Gastrocnemius medialis (tissue), 4 donors: ENCODE measurements around the gene PCYOX1L. TPM values are rescaled to one million over a fixed set of nuclear protein-coding genes. Genes with fewer than 3 reads are reported as not detected.

Experiments used
- ATAC-seq, 2 donors: fragments of 150-250 bp; one replicate each; pipeline ENCODE4 v1.9.1; 2016
- DNase-seq, 2 donors: peaks; one replicate each; pipeline ENCODE4 v3.0.0-alpha.2; 2019
- H3K27ac ChIP-seq, 4 donors: fragments of 200-600 bp; sonication (generic); 1 replicate in 1 of 4; 2 replicates in 3 of 4; pipeline ENCODE4 v1.5.1; 2016 to 2018; ENCODE audit warnings: mild to moderate bottlenecking in 2 of 4, moderate library complexity in 1 of 4
- H3K27me3 ChIP-seq, 3 donors: fragments of 200-600 bp; sonication (generic) in 2 of 3; 1 replicate in 1 of 3; 2 replicates in 2 of 3; pipeline versions ENCODE4 v1.5.1 to v1.6.0; 2016 to 2019; ENCODE audit warnings: mild to moderate bottlenecking in 1 of 3, moderate library complexity in 1 of 3
- H3K36me3 ChIP-seq, 2 donors: fragments of 200-600 bp; sonication (generic) in 1 of 2; one replicate each; pipeline ENCODE4 v1.5.1; 2017 to 2018
- H3K4me1 ChIP-seq, 2 donors: fragments of 200-600 bp; sonication (generic) in 1 of 2; one replicate each; pipeline ENCODE4 v1.5.1; 2016 to 2017; ENCODE audit warnings: mild to moderate bottlenecking in 2 of 2
- H3K4me3 ChIP-seq, 4 donors: fragments of 200-600 bp; sonication (generic) in 3 of 4; 1 replicate in 1 of 4; 2 replicates in 3 of 4; pipeline ENCODE4 v1.5.1; 2016 to 2019; ENCODE audit warnings: mild to moderate bottlenecking in 2 of 4
- H3K9me3 ChIP-seq, 3 donors: fragments of 200-600 bp; sonication (generic) in 2 of 3; 1 replicate in 1 of 3; 2 replicates in 2 of 3; pipeline ENCODE4 v1.5.1; 2016 to 2019
- POLR2A ChIP-seq, 2 donors: fragments of 450-650 bp; IDR thresholded peaks; one replicate each; pipeline ENCODE4 v1.6.1; 2017; ENCODE audit warnings: antibody characterized with exemption in 2 of 2, mild to moderate bottlenecking in 2 of 2, moderate library complexity in 2 of 2
- in situ Hi-C, 4 donors: fragments of 200-750 bp; cut with MboI; loops; one replicate each; pipeline versions ENCODE4 v1.15.0 to v1.8.0; 2017; ENCODE audit warnings: low sequenced_read_pairs in 4 of 4
- intact Hi-C: fragments of 100-400 bp; cut with DNase I; formaldehyde crosslinking; loops from one replicate; pipeline ENCODE4 v1.15.1; 2023; ENCODE audit warnings: low total_unique reads
- total RNA-seq, 4 donors: library from RNA; depleted of rRNA; stranded (reverse); fragments of >200 nt; gene quantifications; one replicate each; pipeline versions ENCODE4 v1.1.0 to v1.2.3, GENCODE V29; 2016
- TF ChIP-seq, protein P1 (sequence below), 5 experiments: fragments of 450-650 bp in 3 of 5; fragments of 200-600 bp in 2 of 5; sonication (generic) in 2 of 5; IDR thresholded peaks in 4 of 5; conservative IDR thresholded peaks in 1 of 5; 1 replicate in 4 of 5; 2 replicates in 1 of 5; pipeline ENCODE4 v1.5.1; 2016 to 2019; ENCODE audit warnings: antibody characterized with exemption in 5 of 5, mild to moderate bottlenecking in 3 of 5, moderate library complexity in 3 of 5

PCYOX1L gene
- total RNA-seq, 4 donors from 2014 or later = 0.29 to 1.5 (median 1.2) TPM

DNA sequence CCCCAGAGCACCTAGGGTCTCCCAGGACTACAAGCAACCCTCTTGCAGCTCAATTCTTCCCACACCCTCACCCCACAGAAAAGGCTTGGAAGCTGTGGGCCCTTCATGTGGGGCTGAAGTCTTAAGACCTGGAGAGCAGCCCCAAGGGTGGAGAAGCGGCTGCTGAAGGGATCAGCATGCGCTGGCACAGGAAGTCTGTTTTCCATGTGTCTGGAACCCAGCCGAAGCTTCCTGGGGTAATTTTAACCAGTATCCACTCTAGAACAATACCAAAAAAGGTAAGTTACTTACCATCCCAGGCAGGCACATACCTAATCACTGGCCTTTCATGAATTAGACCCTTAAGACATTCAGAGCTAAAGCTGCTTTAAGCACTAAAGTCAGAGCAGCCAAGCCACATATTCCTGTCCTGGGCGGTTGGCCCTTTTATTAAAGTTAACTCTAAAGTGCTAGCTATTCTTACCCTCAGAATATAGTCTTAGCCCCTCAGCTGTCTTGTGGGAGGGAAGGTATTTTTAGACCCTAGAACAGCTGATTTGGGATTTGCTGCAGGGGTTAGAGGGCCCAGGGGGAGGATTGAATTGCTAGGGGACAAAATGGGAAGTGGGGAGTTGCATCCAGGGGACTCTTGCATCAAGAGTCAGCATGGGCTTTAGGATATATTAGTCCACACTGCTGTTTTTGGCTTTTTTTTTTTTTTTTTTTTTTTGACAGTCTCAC is 14.4 kb downstream of the PCYOX1L start:
- in situ Hi-C loops = loop anchor here (5.0 to 10.0 kb wide), 4 partner anchors 47 to 105 kb away; no protein-coding TSS in a partner anchor
- Histone ChIP-seq H3K36me3 (no peaks in the 10 kb centered on the region), H3K4me1 (peaks cover 5 to 8% of the 10 kb centered on the region in 2 donors), H3K4me3 (no peak overlapping the region), H3K27me3 (no peaks in the 10 kb centered on the region), H3K9me3 (no peaks in the 10 kb centered on the region), H3K27ac (peak overlapping the region in 1 of 4 donors; percentile 36)
- DNase-seq (no peak), ATAC-seq (no peak)
- TF ChIP-seq, protein P1, sequence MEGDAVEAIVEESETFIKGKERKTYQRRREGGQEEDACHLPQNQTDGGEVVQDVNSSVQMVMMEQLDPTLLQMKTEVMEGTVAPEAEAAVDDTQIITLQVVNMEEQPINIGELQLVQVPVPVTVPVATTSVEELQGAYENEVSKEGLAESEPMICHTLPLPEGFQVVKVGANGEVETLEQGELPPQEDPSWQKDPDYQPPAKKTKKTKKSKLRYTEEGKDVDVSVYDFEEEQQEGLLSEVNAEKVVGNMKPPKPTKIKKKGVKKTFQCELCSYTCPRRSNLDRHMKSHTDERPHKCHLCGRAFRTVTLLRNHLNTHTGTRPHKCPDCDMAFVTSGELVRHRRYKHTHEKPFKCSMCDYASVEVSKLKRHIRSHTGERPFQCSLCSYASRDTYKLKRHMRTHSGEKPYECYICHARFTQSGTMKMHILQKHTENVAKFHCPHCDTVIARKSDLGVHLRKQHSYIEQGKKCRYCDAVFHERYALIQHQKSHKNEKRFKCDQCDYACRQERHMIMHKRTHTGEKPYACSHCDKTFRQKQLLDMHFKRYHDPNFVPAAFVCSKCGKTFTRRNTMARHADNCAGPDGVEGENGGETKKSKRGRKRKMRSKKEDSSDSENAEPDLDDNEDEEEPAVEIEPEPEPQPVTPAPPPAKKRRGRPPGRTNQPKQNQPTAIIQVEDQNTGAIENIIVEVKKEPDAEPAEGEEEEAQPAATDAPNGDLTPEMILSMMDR (IDR thresholded peaks at IDR 0.05 in 4 of 5, conservative IDR thresholded peaks at IDR 0.05 in 1 of 5) = no peak
- intact Hi-C loops = loop anchor here (5.0 kb wide), 1 partner anchor 55 kb away; no protein-coding TSS in a partner anchor

- in situ Hi-C loops = loop anchor here (5.0 to 10.0 kb wide), 4 partner anchors 48 to 106 kb away; no protein-coding TSS in a partner anchor
Observed at GRCh38 chr5:149372932-149373331, 15.1 kb downstream of the PCYOX1L start.

DNA sequence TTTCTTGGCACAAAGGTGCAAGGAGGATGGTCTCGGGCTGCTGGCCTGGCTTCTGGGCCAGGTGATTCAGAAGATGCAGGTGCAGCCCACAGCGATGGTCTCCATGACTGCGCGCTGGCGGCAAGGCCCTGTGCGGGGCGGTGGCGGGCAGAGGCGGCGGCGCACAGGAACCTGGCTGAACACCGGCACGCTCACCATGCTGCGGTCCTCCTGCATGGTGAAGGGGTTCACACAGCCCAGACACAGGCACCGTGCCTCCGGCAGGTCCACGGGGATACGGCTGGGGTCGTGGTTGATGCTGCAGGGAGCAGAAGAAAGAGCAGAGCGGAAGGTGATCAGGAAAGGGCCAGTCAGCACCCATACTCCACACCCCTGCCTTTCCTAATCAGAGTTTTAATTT is 16.5 kb downstream of the PCYOX1L start:
- peaks cover 5 to 8% of the 10 kb centered on the region in 2 donors for H3K4me1 ChIP-seq
- no peak for DNase-seq
- no peak for ATAC-seq
- H3K27ac ChIP-seq = no peak overlapping the region
- no peaks in the 10 kb centered on the region for H3K36me3 ChIP-seq
- in situ Hi-C loops = loop anchor here (5.0 to 10.0 kb wide), 4 partner anchors 50 to 107 kb away; no protein-coding TSS in a partner anchor
- H3K4me3 ChIP-seq = no peak overlapping the region
- H3K27me3 ChIP-seq = no peaks in the 10 kb centered on the region
- H3K9me3 ChIP-seq = no peaks in the 10 kb centered on the region
- no peak for TF ChIP-seq POLR2A (IDR thresholded peaks at IDR 0.05)
- TF ChIP-seq, protein P1 (IDR thresholded peaks at IDR 0.05 in 4 of 5, conservative IDR thresholded peaks at IDR 0.05 in 1 of 5) = no peak
- intact Hi-C loops = loop anchor here (5.0 kb wide), 1 partner anchor 57 kb away; no protein-coding TSS in a partner anchor

More at GRCh38 chr5:149372932-149373331, 15.1 kb downstream of the PCYOX1L start:
- H3K27me3 ChIP-seq = no peaks in the 10 kb centered on the region
- H3K4me1 ChIP-seq = peaks cover 5 to 8% of the 10 kb centered on the region in 2 donors
- H3K9me3 ChIP-seq = no peaks in the 10 kb centered on the region
- H3K27ac ChIP-seq = no peak overlapping the region
- no peak for ATAC-seq
- no peaks in the 10 kb centered on the region for H3K36me3 ChIP-seq
- intact Hi-C loops = loop anchor here (5.0 kb wide), 1 partner anchor 56 kb away; no protein-coding TSS in a partner anchor
- DNase-seq = no peak
- TF ChIP-seq POLR2A (IDR thresholded peaks at IDR 0.05) = no peak
- TF ChIP-seq, protein P1 (IDR thresholded peaks at IDR 0.05 in 4 of 5, conservative IDR thresholded peaks at IDR 0.05 in 1 of 5) = no peak
- no peak overlapping the region for H3K4me3 ChIP-seq

DNA sequence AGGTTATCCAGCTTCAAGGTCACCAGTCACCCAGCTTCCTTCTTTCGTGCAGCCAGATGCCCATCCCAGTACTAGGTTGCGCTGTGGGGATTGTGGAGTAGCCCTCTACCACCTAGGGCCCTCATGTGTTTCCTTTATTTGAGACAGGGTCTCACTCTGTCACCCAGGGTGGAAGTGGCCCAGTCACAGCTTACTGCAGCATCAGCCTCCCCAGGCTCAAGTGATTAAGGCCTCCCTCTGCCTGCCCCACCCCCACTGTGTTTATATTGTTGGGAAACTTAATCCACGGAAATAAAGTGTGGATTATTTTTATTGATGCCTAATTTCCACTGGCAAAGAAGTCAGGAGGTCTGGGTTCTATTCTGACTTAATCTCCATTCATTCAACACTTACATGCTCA is 17.0 kb downstream of the PCYOX1L start:
- H3K27ac ChIP-seq = no peak overlapping the region
- no peaks in the 10 kb centered on the region for H3K36me3 ChIP-seq
- DNase-seq (no peak), ATAC-seq (no peak)
- peaks cover 5 to 8% of the 10 kb centered on the region in 2 donors for H3K4me1 ChIP-seq
- TF ChIP-seq, protein P1 (IDR thresholded peaks at IDR 0.05 in 4 of 5, conservative IDR thresholded peaks at IDR 0.05 in 1 of 5) = no peak
- no peak for TF ChIP-seq POLR2A (IDR thresholded peaks at IDR 0.05)
- no peaks in the 10 kb centered on the region for H3K9me3 ChIP-seq
- H3K27me3 ChIP-seq = no peaks in the 10 kb centered on the region
- intact Hi-C loops = loop anchor here (5.0 kb wide), 1 partner anchor 58 kb away; no protein-coding TSS in a partner anchor
- in situ Hi-C loops = loop anchor here (5.0 to 10.0 kb wide), 5 partner anchors 50 to 188 kb away; no protein-coding TSS in a partner anchor
- no peak overlapping the region for H3K4me3 ChIP-seq
